IMR-90 (cell line): ENCODE measurements around the gene DYRK3. TPM values are rescaled to one million over a fixed set of nuclear protein-coding genes. Genes with fewer than 3 reads are reported as not detected.
A peak's percentile ranks its signal among the peaks of the same experiment; 100 is the strongest.

Source experiments
- ATAC-seq: fragments of 200-7000 bp; cut with Tn5 transposase; 2 replicates; pipeline ENCODE4 v1.9.1; 2020; ENCODE audit warnings: low read depth, mild to moderate bottlenecking, moderate library complexity
- BruUV-seq: library from RNA; stranded (reverse); fragments of 400-500 nt; replicated peaks from 2 replicates; lab custom pipeline; 2021; lab: Mats Ljungman, UMichigan
- CTCF ChIA-PET: fragments of 300-600 bp; formaldehyde crosslinking; extraction: SDS; loops from one replicate; lab custom pipeline; 2021; ENCODE audit warnings: antibody characterized with exemption; lab: Yijun Ruan, JAX
- POLR2A ChIA-PET: fragments of 300-600 bp; sonication (Branson Sonifier 250); formaldehyde crosslinking; loops from one replicate; lab custom pipeline; 2022; ENCODE audit warnings: antibody characterized with exemption; ENCODE audit not compliant: unreplicated experiment; lab: Charles Lee
- DNase-seq: peaks from one replicate; pipeline ENCODE4 v3.0.0; 2013
- H2AFZ ChIP-seq: replicated peaks from 2 replicates; pipeline ENCODE3; 2013; ENCODE audit warnings: low read length, mild to moderate bottlenecking; ENCODE audit not compliant: poor library complexity
- H2AK5ac ChIP-seq: 2 replicates; pipeline ENCODE4 v1.6.1; 2013; ENCODE audit warnings: low read depth, low read length, inconsistent platforms
- H2AK9ac ChIP-seq: replicated peaks from 2 replicates; pipeline ENCODE3; 2013; ENCODE audit warnings: mild to moderate bottlenecking, low read depth, low read length, moderate library complexity; ENCODE audit not compliant: poor library complexity
- H2BK120ac ChIP-seq: 2 replicates; pipeline ENCODE4 v1.6.1; 2013; ENCODE audit warnings: low read depth, low read length, inconsistent platforms
- H2BK15ac ChIP-seq: 3 replicates; pipeline ENCODE4 v1.6.1; 2013; ENCODE audit warnings: low read depth, low read length, inconsistent platforms
- H2BK20ac ChIP-seq: 2 replicates; pipeline ENCODE4 v1.6.1; 2013; ENCODE audit warnings: low read depth, mild to moderate bottlenecking, inconsistent platforms, low read length, moderate library complexity
- H2BK5ac ChIP-seq: 2 replicates; pipeline ENCODE4 v1.6.1; 2013; ENCODE audit warnings: mild to moderate bottlenecking, low read depth, low read length, inconsistent platforms; ENCODE audit not compliant: poor library complexity, severe bottlenecking
- H3K14ac ChIP-seq: replicated peaks from 2 replicates; pipeline ENCODE4 v1.6.1; 2013; ENCODE audit warnings: low read depth, low read length, inconsistent platforms
- H3K18ac ChIP-seq: 2 replicates; pipeline ENCODE4 v1.6.1; 2013; ENCODE audit warnings: low read depth, low read length, control low read depth
- H3K23ac ChIP-seq: 2 replicates; pipeline ENCODE4 v1.6.1; 2013; ENCODE audit warnings: low read depth, low read length, inconsistent platforms
- H3K27ac ChIP-seq: 2 replicates; pipeline ENCODE4 v1.5.1; 2013; ENCODE audit warnings: mild to moderate bottlenecking, control low read depth, low read length; ENCODE audit not compliant: insufficient read depth
- H3K27me3 ChIP-seq: 2 replicates; pipeline ENCODE4 v1.6.1; 2013; ENCODE audit warnings: low read length; ENCODE audit not compliant: control insufficient read depth, insufficient read depth
- H3K36me3 ChIP-seq: 2 replicates; pipeline ENCODE4 v1.6.1; 2013; ENCODE audit warnings: low read length, mixed read lengths; ENCODE audit not compliant: control insufficient read depth, insufficient read depth
- H3K4ac ChIP-seq: 2 replicates; pipeline ENCODE4 v1.6.1; 2013; ENCODE audit warnings: low read depth, low read length, inconsistent platforms
- H3K4me1 ChIP-seq: 2 replicates; pipeline ENCODE4 v1.6.1; 2013; ENCODE audit warnings: low read length, mixed read lengths; ENCODE audit not compliant: control insufficient read depth, insufficient read depth
- H3K4me2 ChIP-seq: 2 replicates; pipeline ENCODE4 v1.6.1; 2013; ENCODE audit warnings: low read depth, mild to moderate bottlenecking, control low read depth, low read length, moderate library complexity
- H3K4me3 ChIP-seq: 2 replicates; pipeline ENCODE4 v1.5.1; 2013; ENCODE audit warnings: low read depth, mild to moderate bottlenecking, control low read depth, low read length, moderate library complexity; ENCODE audit not compliant: insufficient read depth
- H3K56ac ChIP-seq: 2 replicates; pipeline ENCODE4 v1.6.1; 2013; ENCODE audit warnings: low read length, inconsistent platforms; ENCODE audit not compliant: insufficient read depth; ENCODE audit errors: extremely low read depth
- H3K79me1 ChIP-seq, 2 experiments: 2 replicates each; pipeline ENCODE4 v1.6.1; 2013; ENCODE audit warnings: low read length in 2 of 2, inconsistent platforms in 1 of 2, low read depth in 1 of 2
- H3K9ac ChIP-seq: 2 replicates; pipeline ENCODE4 v1.6.1; 2013; ENCODE audit warnings: low read depth, low read length, control low read depth
- H3K9me1 ChIP-seq: 2 replicates; pipeline ENCODE4 v1.6.1; 2013; ENCODE audit warnings: low read length, inconsistent platforms; ENCODE audit not compliant: insufficient read depth
- H3K9me3 ChIP-seq: 2 replicates; pipeline ENCODE4 v1.6.1; 2013; ENCODE audit warnings: low read length; ENCODE audit not compliant: control insufficient read depth, insufficient read depth
- H4K20me1 ChIP-seq: 2 replicates; pipeline ENCODE4 v1.6.1; 2013; ENCODE audit warnings: low read length, inconsistent platforms; ENCODE audit not compliant: insufficient read depth
- H4K5ac ChIP-seq: 2 replicates; pipeline ENCODE4 v1.6.1; 2013; ENCODE audit warnings: mild to moderate bottlenecking, low read depth, low read length, control low read depth
- H4K8ac ChIP-seq, 2 experiments: 2 replicates each; pipeline ENCODE4 v1.6.1; 2013; ENCODE audit warnings: low read depth in 2 of 2, low read length in 2 of 2, control low read depth in 1 of 2, inconsistent platforms in 1 of 2
- H4K91ac ChIP-seq: 2 replicates; pipeline ENCODE4 v1.6.1; 2013; ENCODE audit warnings: low read depth, low read length, inconsistent platforms; ENCODE audit not compliant: insufficient read depth
- CTCF ChIP-seq: conservative IDR thresholded peaks from 2 replicates; pipeline ENCODE4 v1.5.1; 2012; ENCODE audit warnings: mild to moderate bottlenecking, low read depth, low read length, improper control_type of control experiment
- SMC3 ChIP-seq: fragments of 150-350 bp; IDR thresholded peaks from 2 replicates; pipeline ENCODE4 v1.6.1; 2016; ENCODE audit warnings: low read depth, mild to moderate bottlenecking, antibody characterized with exemption, low read length, moderate library complexity
- WGBS, 2 experiments: methylation state at CpG; one replicate each; pipeline versions ENCODE4 v1.1.5 to v1.1.7; 2013; ENCODE audit warnings: missing lambda C conversion rate in 2 of 2; ENCODE audit not compliant: insufficient read length in 1 of 2; ENCODE audit errors: extremely low coverage in 2 of 2; 5-methylcytosine and 5-hydroxymethylcytosine counted together
- dilution Hi-C: fragments of 300-500 bp; cut with HindIII; formaldehyde crosslinking; loops from one replicate; pipeline ENCODE4 v1.14.3; 2018; ENCODE audit warnings: low sequenced_read_pairs; ENCODE audit not compliant: unreplicated experiment
- in situ Hi-C: fragments of 300-500 bp; cut with MboI; formaldehyde crosslinking; loops from 3 replicates; pipeline ENCODE4 v1.14.3; 2019; ENCODE audit warnings: low sequenced_read_pairs, inconsistent platforms, mixed read lengths
- intact Hi-C: fragments of 100-400 bp; cut with micrococcal nuclease; formaldehyde crosslinking; loops from 2 replicates; pipeline ENCODE4 v1.10.0; 2022
- polyA plus RNA-seq, 3 experiments: library from polyadenylated mRNA; depleted of rRNA; stranded (reverse); fragments of >200 nt; gene quantifications; 2 replicates each; pipeline ENCODE4 v1.2.3, GENCODE V29; 2012; ENCODE audit warnings: low replicate concordance in 1 of 3
- total RNA-seq: library from RNA; depleted of rRNA; stranded (reverse); fragments of >200 nt; gene quantifications from 2 replicates; pipeline ENCODE4 v1.2.3, GENCODE V29; 2012

The DYRK3 gene
- total and polyA plus RNA-seq, 2 of the 4 experiments (the other 2 are of a cell fraction), result 5.5 to 22.0 TPM

GRCh38 chr1:206694171-206695124 is 59.1 kb downstream of the DYRK3 start:
- CTCF ChIA-PET, result interaction anchor here (0.6 kb wide), 1 partner anchor 15 kb away, joined by 7 read pairs; no protein-coding TSS in a partner anchor
- no peak overlapping the region for H2AK5ac ChIP-seq
- H2BK15ac ChIP-seq, result no peak overlapping the region
- WGBS, 2 experiments, result 100% methylated on average over 2 of the region's 11 CpGs; no CpG with 5 or more reads in 1 of the 2 experiments
- H4K20me1 ChIP-seq, result peaks cover 100% of the 10 kb centered on the region
- H4K91ac ChIP-seq, result no peak overlapping the region
- H3K9me1 ChIP-seq, result peaks cover 83% of the 10 kb centered on the region
- no peak for ATAC-seq
- dilution Hi-C loops (no loop called here), in situ Hi-C loops (no loop called here), intact Hi-C loops (no loop called here)
- no peak for DNase-seq
- H4K8ac ChIP-seq, result no peak overlapping the region
- no peaks in the 10 kb centered on the region for H3K27me3 ChIP-seq
- no peak overlapping the region for H4K5ac ChIP-seq
- no peak overlapping the region for H3K14ac ChIP-seq
- H3K27ac ChIP-seq, result no peak overlapping the region
- POLR2A ChIA-PET, result no interaction called here
- H3K4me3 ChIP-seq, result no peak overlapping the region
- H2AFZ ChIP-seq, result no peak overlapping the region
- no peak overlapping the region for H3K18ac ChIP-seq
- H2BK120ac ChIP-seq, result no peak overlapping the region
- TF ChIP-seq SMC3 (no peak), CTCF (no peak)
- no peak overlapping the region for H2BK20ac ChIP-seq
- H3K4me2 ChIP-seq, result no peak overlapping the region
- no peak overlapping the region for H2BK5ac ChIP-seq
- H3K9ac ChIP-seq, result no peak overlapping the region; the same call in 1 of the 2 replicates
- H3K36me3 ChIP-seq, result peaks cover 6% of the 10 kb centered on the region; the same call in 1 of the 2 replicates
- no peak overlapping the region for H3K4ac ChIP-seq
- H3K23ac ChIP-seq, result peak overlapping the region; percentile 29
- no peak overlapping the region for H3K56ac ChIP-seq
- no TSS peak for BruUV-seq
- H3K79me1 ChIP-seq, result peaks cover 26 to 100% of the 10 kb centered on the region in 2 experiments
- no peaks in the 10 kb centered on the region for H3K9me3 ChIP-seq
- peaks cover 55% of the 10 kb centered on the region for H3K4me1 ChIP-seq
- H2AK9ac ChIP-seq, result peak overlapping the region; percentile 1
